HG02623 (cell line): ENCODE measurements around the gene ANO2.

Experiments
- ATAC-seq: cut with Tn5 transposase; IDR thresholded peaks from one replicate; pipeline ENCODE4 v1.9.1; 2021; ENCODE audit warnings: moderate library complexity; ENCODE audit not compliant: unreplicated experiment

ANO2 gene

GRCh38 chr12:5521456-5522325 is 423.4 kb downstream of the ANO2 start:
- ATAC-seq: no peak

DNA sequence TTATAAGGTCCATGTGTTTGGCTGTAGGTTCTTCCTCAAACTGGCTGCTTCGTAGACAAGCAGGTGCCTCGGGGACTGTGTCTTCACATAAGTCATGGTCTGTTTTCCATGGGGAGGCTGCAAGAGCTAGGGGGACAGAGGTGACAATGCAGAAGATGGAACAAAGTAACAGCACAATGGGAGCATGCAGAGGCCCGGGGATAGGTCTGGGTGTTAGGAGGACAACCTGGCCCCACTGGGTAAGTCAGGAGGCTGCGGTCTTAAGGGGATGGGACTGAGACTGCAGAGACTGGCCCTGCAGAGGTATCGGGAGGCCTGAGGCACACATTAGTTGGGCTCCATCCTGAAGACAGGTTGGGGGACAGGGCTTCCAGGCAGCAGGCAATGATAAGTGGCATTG is 424.2 kb downstream of the ANO2 start:
- no peak for ATAC-seq

DNA sequence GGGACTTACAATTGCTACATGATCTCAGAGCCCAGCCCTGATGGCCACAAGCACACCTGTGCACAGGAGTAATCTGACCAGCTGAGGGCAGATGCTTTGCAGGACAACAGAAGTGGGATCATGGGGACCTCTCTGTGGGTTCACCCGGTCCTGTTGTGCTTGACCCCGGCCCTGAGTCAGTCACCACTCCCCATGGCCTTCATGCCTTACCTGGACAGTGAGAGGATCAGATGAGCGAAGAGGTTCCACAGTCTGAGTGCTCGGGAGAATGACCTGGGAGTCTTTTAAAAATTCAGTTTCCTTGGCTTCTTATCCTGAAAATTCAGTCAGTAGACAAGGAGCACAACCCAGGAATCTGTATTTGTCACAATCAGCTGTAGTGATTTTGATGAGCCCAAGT is 425.0 kb downstream of the ANO2 start:
- ATAC-seq: no peak

DNA sequence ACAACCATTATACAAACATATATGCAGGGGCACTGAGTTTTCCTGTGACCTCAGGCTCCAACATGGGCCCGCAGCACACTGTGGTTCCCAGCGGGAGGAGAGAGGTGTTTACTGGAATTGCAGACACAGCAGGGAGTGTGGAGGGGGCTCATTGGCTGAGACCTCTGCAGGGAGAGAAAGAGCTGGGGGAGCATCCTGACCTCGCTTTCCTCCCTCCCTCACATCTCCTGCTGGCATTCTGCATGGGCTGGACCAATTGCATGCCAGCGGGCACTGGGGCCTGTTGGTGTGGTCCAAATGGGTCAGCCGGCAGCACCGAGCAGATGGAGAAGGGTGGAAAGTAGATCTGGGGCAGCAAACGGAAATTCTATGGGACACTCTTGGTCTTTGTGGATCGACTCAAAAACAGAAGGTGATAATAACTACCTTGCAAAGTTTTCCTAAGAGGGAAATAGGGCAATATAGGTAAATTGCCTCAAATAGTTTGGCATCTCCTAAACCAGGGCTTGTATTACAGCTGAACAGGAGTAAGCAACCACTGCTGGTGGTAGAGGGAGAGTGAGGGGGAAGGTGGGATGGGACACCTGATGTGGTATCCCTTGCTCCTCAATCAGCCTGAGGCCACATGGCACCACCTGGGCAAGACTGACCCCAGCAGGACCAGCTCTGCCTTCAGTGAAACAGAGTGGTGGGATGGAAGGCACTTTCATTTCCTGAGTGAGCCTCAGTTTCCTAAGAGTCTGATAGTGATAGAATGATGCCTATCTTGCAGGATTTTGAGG is 426.3 kb downstream of the ANO2 start:
- ATAC-seq: no peak

DNA sequence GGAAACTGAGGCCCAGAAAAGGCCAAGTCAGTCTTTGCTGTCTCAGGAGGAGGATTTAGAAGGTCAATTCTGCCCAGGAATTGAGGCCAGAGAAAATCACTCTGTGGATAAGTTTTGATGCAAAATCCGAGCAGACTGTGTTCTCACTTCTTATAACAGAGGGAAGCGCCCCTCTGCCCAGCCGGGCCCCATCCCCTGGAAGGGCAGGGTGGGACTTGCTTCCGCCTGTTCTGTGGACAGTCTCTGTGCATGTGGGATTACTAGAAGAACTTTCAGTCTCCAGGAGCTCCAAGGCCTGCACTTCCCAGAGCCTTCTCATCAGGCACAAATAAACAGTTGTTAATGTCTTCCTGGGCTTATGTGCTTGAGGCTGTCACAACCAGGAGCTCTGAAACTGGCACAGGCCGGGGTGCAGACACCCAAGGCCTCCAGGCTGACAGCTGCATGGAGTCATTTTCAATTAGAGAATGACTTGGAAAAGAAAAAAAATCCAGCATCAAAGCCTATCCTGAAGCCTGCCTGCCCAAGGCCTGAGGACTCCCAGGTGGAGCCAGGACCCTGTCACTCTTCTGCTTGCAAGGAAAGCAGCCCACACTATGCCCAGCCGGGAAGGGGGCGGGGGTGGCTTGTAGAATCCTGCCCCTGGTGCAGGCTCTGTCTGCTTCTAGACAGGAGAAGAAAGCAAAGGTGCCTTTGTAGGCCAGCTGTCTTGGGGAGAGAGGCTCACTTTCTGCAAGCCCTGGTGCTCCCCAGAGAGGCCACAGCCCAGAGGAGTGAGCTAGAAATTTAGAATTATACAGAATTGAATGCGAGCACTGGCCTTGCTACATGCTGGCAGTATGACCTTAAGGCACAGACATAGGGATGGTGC is 428.5 kb downstream of the ANO2 start:
- no peak for ATAC-seq

DNA sequence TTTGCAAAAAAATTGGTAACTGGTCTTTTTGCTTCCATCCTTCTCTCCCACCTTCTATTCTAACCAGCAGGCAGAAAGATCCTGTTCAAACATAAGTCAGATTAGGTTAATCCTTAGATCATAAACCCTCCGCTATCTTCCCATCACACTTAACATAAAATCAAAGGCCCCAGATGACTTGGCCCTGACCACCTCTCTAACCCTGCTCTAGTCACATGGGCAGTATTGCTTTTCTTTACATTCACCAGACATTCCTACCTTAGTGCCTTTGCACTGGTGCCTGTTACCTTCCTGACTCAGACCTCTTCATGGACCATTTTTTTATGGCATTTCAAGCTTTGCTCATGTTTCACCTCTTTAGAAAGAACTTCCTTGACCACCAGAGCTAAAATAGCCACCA is 429.6 kb downstream of the ANO2 start:
- no peak for ATAC-seq

GRCh38 chr12:5514545-5514944 is 430.5 kb downstream of the ANO2 start:
- ATAC-seq: no peak

- no peak for ATAC-seq
Observed at GRCh38 chr12:5514016-5514415, 431.0 kb downstream of the ANO2 start.

DNA sequence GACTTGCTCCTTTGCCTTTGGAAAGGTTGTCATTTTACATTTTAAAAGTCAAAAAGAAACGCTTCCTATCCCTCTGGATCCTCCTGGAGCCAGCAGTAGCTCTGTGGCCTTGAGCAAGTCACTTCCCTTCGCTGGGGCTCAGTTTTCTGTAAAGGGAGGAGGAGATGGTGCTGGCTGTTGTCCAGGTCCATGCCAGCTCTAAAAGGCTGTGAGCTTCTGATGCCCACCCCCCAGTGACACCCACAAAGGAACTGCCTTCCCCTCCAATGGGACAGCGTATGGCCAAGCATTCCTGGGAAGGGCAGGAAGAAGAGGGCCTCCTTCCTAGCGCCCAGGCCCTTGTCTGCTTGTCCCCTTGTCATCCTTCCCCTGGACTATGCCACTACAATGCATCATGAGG is 431.7 kb downstream of the ANO2 start:
- no peak for ATAC-seq
